Vagina (tissue), 2 donors: Measurements from ENCODE around the gene KLK4.

Experiments used
- CTCF ChIP-seq, 3 experiments: fragments of 450-650 bp in 2 of 3; fragments of 200-600 bp in 1 of 3; sonication (generic) in 1 of 3; IDR thresholded peaks; one replicate each; pipeline ENCODE4 v1.5.1; 2017 to 2019; ENCODE audit warnings: antibody characterized with exemption in 3 of 3, mild to moderate bottlenecking in 2 of 3, moderate library complexity in 2 of 3
- POLR2A ChIP-seq, 2 donors: fragments of 450-650 bp; IDR thresholded peaks; one replicate each; pipeline ENCODE4 v1.6.1; 2017; ENCODE audit warnings: antibody characterized with exemption in 2 of 2, mild to moderate bottlenecking in 2 of 2, moderate library complexity in 2 of 2
- POLR2AphosphoS5 ChIP-seq, 2 donors: sonication (generic); formaldehyde crosslinking; IDR thresholded peaks; one replicate each; pipeline ENCODE4 v1.9.0; 2017; ENCODE audit warnings: antibody characterized with exemption in 2 of 2, mild to moderate bottlenecking in 2 of 2, low read depth in 1 of 2; ENCODE audit not compliant: insufficient read depth in 1 of 2

- TF ChIP-seq CTCF (IDR thresholded peaks at IDR 0.05) (no peak), POLR2A (IDR thresholded peaks at IDR 0.05) (no peak), POLR2AphosphoS5 (IDR thresholded peaks at IDR 0.05; ENCODE audit: insufficient read depth in 1 of 2, low read depth in 1 of 2) (no peak)
Measured at GRCh38 chr19:50869479-50869878, 41.7 kb downstream of the KLK4 start.
